CD14-positive monocyte (primary cell): ENCODE results near the gene FUS. TPM values are rescaled to one million over a fixed set of nuclear protein-coding genes. Genes with fewer than 3 reads are reported as not detected.
A peak's percentile ranks its signal among the peaks of the same experiment; 100 is the strongest.
"Not testable (repeated sequence)": the region's sequence is repeated elsewhere in the genome, so short reads cannot be mapped to it uniquely, and the experiment has no call there.

ENCODE experiments used
- DNase-seq, 3 donors: peaks; one replicate each; pipeline ENCODE4 v3.0.0-alpha.2; 2011 to 2022
- H2AFZ ChIP-seq: 2 replicates; pipeline ENCODE4 v1.6.0; 2012; ENCODE audit warnings: mild to moderate bottlenecking, low read depth, low read length, inconsistent platforms; ENCODE audit not compliant: insufficient read depth, poor library complexity, severe bottlenecking
- H3K27ac ChIP-seq, 2 donors: 1 replicate in 1 of 2; 2 replicates in 1 of 2; pipeline ENCODE4 v1.5.1; 2012 to 2013; ENCODE audit warnings: low read length in 2 of 2, control low read depth in 1 of 2, inconsistent platforms in 1 of 2, low read depth in 1 of 2, mild to moderate bottlenecking in 1 of 2
- H3K27me3 ChIP-seq, 2 donors: one replicate each; pipeline versions ENCODE4 v1.6.0 to v1.6.1; 2011 to 2013; ENCODE audit warnings: low read length in 2 of 2; ENCODE audit not compliant: control insufficient read depth in 2 of 2, insufficient read depth in 2 of 2
- H3K36me3 ChIP-seq, 2 donors: replicated peaks in 1 of 2; 1 replicate in 1 of 2; 2 replicates in 1 of 2; pipeline versions ENCODE4 v1.5.1 to v1.6.1; 2012 to 2013; ENCODE audit warnings: low read length in 2 of 2, control low read depth in 1 of 2, inconsistent platforms in 1 of 2, mild to moderate bottlenecking in 1 of 2; ENCODE audit not compliant: insufficient read depth in 2 of 2, control insufficient read depth in 1 of 2
- H3K4me1 ChIP-seq, 2 donors: 1 replicate in 1 of 2; 2 replicates in 1 of 2; pipeline versions ENCODE4 v1.5.1 to v1.6.1; 2012 to 2013; ENCODE audit warnings: low read length in 2 of 2, control low read depth in 1 of 2, inconsistent platforms in 1 of 2, mild to moderate bottlenecking in 1 of 2, moderate library complexity in 1 of 2; ENCODE audit not compliant: insufficient read depth in 2 of 2, control insufficient read depth in 1 of 2
- H3K4me2 ChIP-seq: replicated peaks from 2 replicates; pipeline ENCODE3; 2012; ENCODE audit warnings: low read length, moderate library complexity, mild to moderate bottlenecking; ENCODE audit not compliant: poor library complexity, severe bottlenecking; ENCODE audit errors: extremely low read depth
- H3K4me3 ChIP-seq, 3 experiments: fragments of 200-600 bp in 1 of 3; sonication (generic) in 1 of 3; replicated peaks in 1 of 3; 1 replicate in 2 of 3; 2 replicates in 1 of 3; pipeline ENCODE4 v1.5.1; 2011 to 2013; ENCODE audit warnings: low read length in 3 of 3, mild to moderate bottlenecking in 3 of 3, control low read depth in 2 of 3, low read depth in 2 of 3, inconsistent platforms in 1 of 3, moderate library complexity in 1 of 3
- H3K79me2 ChIP-seq: 2 replicates; pipeline ENCODE4 v1.6.0; 2012; ENCODE audit warnings: mild to moderate bottlenecking, control low read depth, inconsistent platforms, low read length, moderate library complexity; ENCODE audit not compliant: insufficient read depth
- H3K9ac ChIP-seq: 2 replicates; pipeline ENCODE4 v1.6.0; 2017; ENCODE audit warnings: low read length, mild to moderate bottlenecking; ENCODE audit not compliant: insufficient read depth, poor library complexity, severe bottlenecking
- H3K9me3 ChIP-seq, 2 donors: replicated peaks in 1 of 2; 1 replicate in 1 of 2; 2 replicates in 1 of 2; pipeline versions ENCODE4 v1.5.1 to v1.6.1; 2012 to 2013; ENCODE audit warnings: low read length in 2 of 2, control low read depth in 1 of 2; ENCODE audit not compliant: control insufficient read depth in 1 of 2, insufficient read depth in 1 of 2
- H4K20me1 ChIP-seq: 2 replicates; pipeline ENCODE4 v1.6.0; 2012; ENCODE audit warnings: mild to moderate bottlenecking, low read length, control low read depth, moderate library complexity; ENCODE audit not compliant: insufficient read depth
- H3K27ac Mint-ChIP-seq, 7 donors: one replicate each; pipeline ENCODE4 v1.8.0; 2020; ENCODE audit warnings: mild to moderate bottlenecking in 7 of 7, mixed read lengths in 7 of 7, moderate library complexity in 6 of 7, inconsistent platforms in 2 of 7
- H3K27me3 Mint-ChIP-seq, 3 donors: one replicate each; pipeline ENCODE4 v1.8.0; 2021 to 2022; ENCODE audit warnings: low read depth in 3 of 3, mild to moderate bottlenecking in 3 of 3, mixed read lengths in 3 of 3, moderate library complexity in 3 of 3, inconsistent platforms in 1 of 3
- H3K36me3 Mint-ChIP-seq, 2 donors: one replicate each; pipeline ENCODE4 v1.8.0; 2020; ENCODE audit warnings: mixed read lengths in 2 of 2, inconsistent platforms in 1 of 2, mild to moderate bottlenecking in 1 of 2
- H3K4me1 Mint-ChIP-seq: one replicate; pipeline ENCODE4 v1.8.0; 2020; ENCODE audit warnings: mild to moderate bottlenecking, mixed read lengths
- H3K4me3 Mint-ChIP-seq, 2 donors: one replicate each; pipeline ENCODE4 v1.8.0; 2020; ENCODE audit warnings: mild to moderate bottlenecking in 2 of 2, mixed read lengths in 2 of 2, moderate library complexity in 1 of 2
- H3K9me3 Mint-ChIP-seq, 7 donors: one replicate each; pipeline ENCODE4 v1.8.0; 2020 to 2022; ENCODE audit warnings: mixed read lengths in 7 of 7, mild to moderate bottlenecking in 6 of 7, moderate library complexity in 6 of 7, inconsistent platforms in 2 of 7
- WGBS: methylation state at CpG from one replicate; pipeline ENCODE4 v1.1.5; 2013; ENCODE audit warnings: missing lambda C conversion rate; ENCODE audit not compliant: insufficient coverage; 5-methylcytosine and 5-hydroxymethylcytosine counted together
- intact Hi-C, 2 donors: fragments of 100-400 bp; cut with micrococcal nuclease; formaldehyde crosslinking; loops; one replicate each; pipeline versions ENCODE4 v1.15.0 to v1.15.1; 2023
- polyA plus RNA-seq, 3 donors: library from polyadenylated mRNA; depleted of rRNA in 1 of 3; unstranded in 2 of 3; stranded (reverse) in 1 of 3; fragments of 300-500 nt in 2 of 3; fragments of >200 nt in 1 of 3; fragmentation: Illumina TruSeq in 2 of 3; gene quantifications; 1 replicate in 2 of 3; 2 replicates in 1 of 3; pipeline ENCODE4 v1.2.3, GENCODE V29; 2012 to 2021
- TF ChIP-seq, protein P1 (sequence below): fragments of 200-600 bp; IDR thresholded peaks from one replicate; pipeline ENCODE4 v1.8.0; 2022; ENCODE audit warnings: antibody characterized with exemption, mild to moderate bottlenecking

The FUS gene
- polyA plus RNA-seq, 3 donors: 54.9 to 246 (median 78.5) TPM

DNA sequence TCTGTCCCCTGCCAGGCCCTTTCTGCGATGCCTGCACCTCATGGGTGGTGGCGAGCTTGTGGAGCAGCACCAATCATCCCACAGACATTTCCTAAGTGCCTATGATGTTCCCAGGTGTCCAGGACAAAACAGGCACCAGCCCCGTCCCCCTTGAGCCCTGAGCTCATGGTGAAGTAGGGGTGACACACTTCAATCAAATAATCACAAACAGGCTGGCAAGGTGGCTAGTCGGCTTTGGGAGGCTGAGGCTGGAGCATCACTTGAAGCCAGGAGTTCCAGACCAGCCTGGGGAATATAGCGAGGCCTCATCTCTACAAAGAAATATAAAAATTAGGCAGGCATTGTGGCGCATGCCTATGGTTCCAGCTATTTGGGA is 43.7 kb upstream of the FUS start:
- Histone ChIP-seq H3K4me3 (no peak overlapping the region), H3K9me3 (no peaks in the 10 kb centered on the region), H3K79me2 (no peaks in the 10 kb centered on the region), H3K4me2 (no peak overlapping the region), H3K27me3 (no peaks in the 10 kb centered on the region), H3K27ac (no peak overlapping the region), H4K20me1 (no peaks in the 10 kb centered on the region), H2AFZ (no peak overlapping the region), H3K4me1 (peaks cover 35 to 54% of the 10 kb centered on the region in 2 donors), H3K36me3 (peaks cover 18 to 22% of the 10 kb centered on the region in 2 donors), H3K9ac (no peak overlapping the region)
- intact Hi-C loops: no loop called here
- H3K27ac Mint-ChIP-seq: peak overlapping the region in 1 of 7 donors; percentile 9
- H3K9me3 Mint-ChIP-seq: peaks cover 0 to 2% (median 0%) of the 10 kb centered on the region in 7 donors
- H3K36me3 Mint-ChIP-seq: peaks cover 26 to 27% of the 10 kb centered on the region in 2 donors
- 100% methylated on average over 4 of the region's 6 CpGs for WGBS
- TF ChIP-seq, protein P1, sequence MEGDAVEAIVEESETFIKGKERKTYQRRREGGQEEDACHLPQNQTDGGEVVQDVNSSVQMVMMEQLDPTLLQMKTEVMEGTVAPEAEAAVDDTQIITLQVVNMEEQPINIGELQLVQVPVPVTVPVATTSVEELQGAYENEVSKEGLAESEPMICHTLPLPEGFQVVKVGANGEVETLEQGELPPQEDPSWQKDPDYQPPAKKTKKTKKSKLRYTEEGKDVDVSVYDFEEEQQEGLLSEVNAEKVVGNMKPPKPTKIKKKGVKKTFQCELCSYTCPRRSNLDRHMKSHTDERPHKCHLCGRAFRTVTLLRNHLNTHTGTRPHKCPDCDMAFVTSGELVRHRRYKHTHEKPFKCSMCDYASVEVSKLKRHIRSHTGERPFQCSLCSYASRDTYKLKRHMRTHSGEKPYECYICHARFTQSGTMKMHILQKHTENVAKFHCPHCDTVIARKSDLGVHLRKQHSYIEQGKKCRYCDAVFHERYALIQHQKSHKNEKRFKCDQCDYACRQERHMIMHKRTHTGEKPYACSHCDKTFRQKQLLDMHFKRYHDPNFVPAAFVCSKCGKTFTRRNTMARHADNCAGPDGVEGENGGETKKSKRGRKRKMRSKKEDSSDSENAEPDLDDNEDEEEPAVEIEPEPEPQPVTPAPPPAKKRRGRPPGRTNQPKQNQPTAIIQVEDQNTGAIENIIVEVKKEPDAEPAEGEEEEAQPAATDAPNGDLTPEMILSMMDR: no peak
- H3K4me3 Mint-ChIP-seq: no peak overlapping the region
- DNase-seq: no peak
- H3K4me1 Mint-ChIP-seq: peaks cover 35% of the 10 kb centered on the region
- peaks cover 0 to 1% (median 1%) of the 10 kb centered on the region in 3 donors for H3K27me3 Mint-ChIP-seq

DNA sequence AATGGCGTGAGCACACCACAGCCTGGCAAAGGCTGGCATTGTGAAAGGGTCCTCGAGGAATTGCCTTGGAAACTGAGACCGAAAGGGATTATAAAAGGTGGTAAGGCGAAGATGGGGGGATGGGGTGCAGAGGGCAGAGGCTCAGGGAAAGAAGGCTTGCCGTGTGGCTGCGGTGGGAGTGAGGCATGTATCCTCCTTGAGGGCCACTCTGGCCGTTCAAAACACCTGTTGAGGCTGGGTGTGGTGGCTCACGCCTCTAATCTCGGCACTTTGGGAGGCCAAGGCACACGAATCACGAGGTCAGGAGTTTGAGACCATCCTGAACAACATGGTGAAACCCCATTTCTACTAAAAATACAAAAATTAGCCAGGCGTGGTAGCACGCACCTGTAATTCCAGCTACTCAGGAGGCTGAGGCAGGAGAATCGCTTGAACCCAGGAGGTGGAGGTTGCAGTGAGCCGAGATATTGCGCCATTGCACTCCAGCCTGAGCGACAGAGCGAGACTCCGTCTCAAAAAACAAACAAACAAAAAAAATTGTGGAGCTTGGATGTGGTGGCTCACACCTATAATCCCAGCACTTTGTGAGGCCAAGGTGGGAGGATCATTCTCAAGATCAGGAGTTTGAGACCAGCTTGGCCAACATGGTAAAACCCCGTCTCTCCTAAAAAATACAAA is 43.0 kb upstream of the FUS start:
- H2AFZ ChIP-seq, DNase-seq, H4K20me1 ChIP-seq, H3K9ac ChIP-seq, H3K79me2 ChIP-seq, H3K4me2 ChIP-seq, H3K27ac Mint-ChIP-seq, H3K9me3 Mint-ChIP-seq, intact Hi-C loops, H3K27me3 Mint-ChIP-seq, H3K9me3 ChIP-seq, H3K27ac ChIP-seq, H3K4me3 ChIP-seq, H3K27me3 ChIP-seq, H3K4me3 Mint-ChIP-seq: not testable (repeated sequence)
- peaks cover 20% of the 10 kb centered on the region in 2 donors for H3K36me3 Mint-ChIP-seq
- H3K4me1 Mint-ChIP-seq: peaks cover 42% of the 10 kb centered on the region
- Histone ChIP-seq H3K36me3 (peaks cover 11 to 15% of the 10 kb centered on the region in 2 donors), H3K4me1 (peaks cover 42 to 57% of the 10 kb centered on the region in 2 donors)
- WGBS: 74% methylated on average over 6 of the region's 20 CpGs
